Endothelial cell of umbilical vein (primary cell): ENCODE measurements around the gene GOLGA3. TPM values are rescaled to one million over a fixed set of nuclear protein-coding genes. Genes with fewer than 3 reads are reported as not detected.

Experiments
- BruUV-seq: library from RNA; stranded (reverse); fragments of 400-500 nt; replicated peaks from 2 replicates; lab custom pipeline; 2021; lab: Mats Ljungman, UMichigan
- CTCF ChIA-PET: fragments of 300-600, 350-600 bp; sonication (Branson Sonifier 250); formaldehyde crosslinking; loops from one replicate; lab custom pipeline; 2021; ENCODE audit warnings: antibody characterized with exemption, inconsistent platforms; lab: Charles Lee
- POLR2A ChIA-PET: fragments of 300-600, 350-600 bp; sonication (Branson Sonifier 250); formaldehyde crosslinking; loops from one replicate; lab custom pipeline; 2021; ENCODE audit warnings: antibody characterized with exemption, inconsistent platforms; lab: Charles Lee
- DNase-seq: peaks from one replicate; pipeline ENCODE4 v3.0.0-alpha.2; 2011; ENCODE audit warnings: low read depth, low spot score
- FAIRE-seq: peaks from 2 replicates; lab custom pipeline; 2011; peaks lifted over from hg19 to GRCh38; lab: Jason Lieb, UNC
- H2AFZ ChIP-seq: 2 replicates; pipeline ENCODE4 v1.6.0; 2012; ENCODE audit warnings: low read depth, low read length, control low read depth, inconsistent platforms
- H3K27ac ChIP-seq: 2 replicates; pipeline ENCODE4 v1.5.1; 2011; ENCODE audit warnings: low read depth, mild to moderate bottlenecking, control low read depth, low read length, moderate library complexity; ENCODE audit not compliant: insufficient read depth
- H3K27me3 ChIP-seq, 2 experiments: 2 replicates each; pipeline versions ENCODE4 v1.6.0 to v1.6.1; 2011; ENCODE audit warnings: low read length in 2 of 2, mixed read lengths in 1 of 2; ENCODE audit not compliant: control insufficient read depth in 2 of 2, insufficient read depth in 2 of 2
- H3K36me3 ChIP-seq, 2 experiments: 2 replicates in 1 of 2; 3 replicates in 1 of 2; pipeline ENCODE4 v1.5.1; 2011; ENCODE audit warnings: low read length in 2 of 2, mild to moderate bottlenecking in 1 of 2, moderate library complexity in 1 of 2; ENCODE audit not compliant: control insufficient read depth in 2 of 2, insufficient read depth in 2 of 2; ENCODE audit errors: extremely low read depth in 1 of 2
- H3K4me1 ChIP-seq: 3 replicates; pipeline ENCODE4 v1.5.1; 2011; ENCODE audit warnings: mild to moderate bottlenecking, low read length; ENCODE audit not compliant: control insufficient read depth, insufficient read depth; ENCODE audit errors: extremely low read depth
- H3K4me2 ChIP-seq: 2 replicates; pipeline ENCODE4 v1.6.1; 2011; ENCODE audit warnings: low read length, control low read depth, mixed read lengths; ENCODE audit not compliant: insufficient read depth
- H3K4me3 ChIP-seq, 3 experiments: fragments of 200-600 bp in 1 of 3; sonication (generic), shearing (Covaris generic) in 1 of 3; replicated peaks in 1 of 3; 2 replicates each; pipeline ENCODE4 v1.5.1; 2011 to 2016; ENCODE audit warnings: control low read depth in 3 of 3, low read length in 3 of 3, mild to moderate bottlenecking in 2 of 3, inconsistent platforms in 1 of 3, low read depth in 1 of 3, moderate library complexity in 1 of 3; ENCODE audit not compliant: insufficient read depth in 1 of 3
- H3K79me2 ChIP-seq: 2 replicates; pipeline ENCODE4 v1.6.0; 2012; ENCODE audit warnings: low read length, inconsistent platforms; ENCODE audit not compliant: control insufficient read depth, insufficient read depth
- H3K9ac ChIP-seq: replicated peaks from 2 replicates; pipeline ENCODE3; 2011; ENCODE audit warnings: low read length, control low read depth; ENCODE audit not compliant: insufficient read depth; ENCODE audit errors: extremely low read depth
- H3K9me1 ChIP-seq: replicated peaks from 3 replicates; pipeline ENCODE4 v1.6.0; 2011; ENCODE audit warnings: mild to moderate bottlenecking, low read length; ENCODE audit not compliant: control insufficient read depth, insufficient read depth; ENCODE audit errors: extremely low read depth
- H3K9me3 ChIP-seq: replicated peaks from 2 replicates; pipeline ENCODE4 v1.5.1; 2012; ENCODE audit warnings: low read length, inconsistent platforms; ENCODE audit not compliant: control insufficient read depth, insufficient read depth
- H4K20me1 ChIP-seq: replicated peaks from 2 replicates; pipeline ENCODE3; 2011; ENCODE audit warnings: mild to moderate bottlenecking, low read length; ENCODE audit not compliant: control insufficient read depth, insufficient read depth; ENCODE audit errors: extremely low read depth
- CTCF ChIP-seq, 2 donors: IDR thresholded peaks; 1 replicate in 1 of 2; 2 replicates in 1 of 2; pipeline ENCODE4 v1.5.1; 2011; ENCODE audit warnings: low read length in 2 of 2, mild to moderate bottlenecking in 2 of 2, moderate library complexity in 2 of 2, control low read depth in 1 of 2, inconsistent platforms in 1 of 2, low read depth in 1 of 2; ENCODE audit not compliant: insufficient read depth in 1 of 2; ENCODE audit errors: extremely low read depth in 1 of 2
- EZH2 ChIP-seq: IDR thresholded peaks from 2 replicates; pipeline ENCODE4 v1.6.1; 2012; ENCODE audit warnings: borderline replicate concordance, low read depth, mild to moderate bottlenecking, moderate library complexity, low read length, inconsistent platforms; ENCODE audit not compliant: severe bottlenecking
- FOS ChIP-seq: IDR thresholded peaks from 2 replicates; pipeline ENCODE4 v1.6.1; 2011; ENCODE audit warnings: mild to moderate bottlenecking, low read length, moderate library complexity, borderline replicate concordance; ENCODE audit not compliant: insufficient read depth
- GATA2 ChIP-seq: IDR thresholded peaks from 2 replicates; pipeline ENCODE4 v1.7.0; 2011; ENCODE audit warnings: low read depth, mild to moderate bottlenecking, moderate library complexity, mixed read lengths, low read length; ENCODE audit not compliant: insufficient read length, insufficient read depth
- JUN ChIP-seq: IDR thresholded peaks from 2 replicates; pipeline ENCODE4 v1.6.1; 2011; ENCODE audit warnings: borderline replicate concordance, low read depth; ENCODE audit not compliant: insufficient read length, insufficient read depth
- MYC ChIP-seq: IDR thresholded peaks from one replicate; pipeline ENCODE4 v1.6.1; 2011; ENCODE audit warnings: mild to moderate bottlenecking, low read depth, low read length
- POLR2A ChIP-seq: IDR thresholded peaks from 2 replicates; pipeline ENCODE4 v1.6.1; 2012; ENCODE audit warnings: low read depth, mild to moderate bottlenecking, control low read depth, low read length
- POLR2AphosphoS5 ChIP-seq: IDR thresholded peaks from 2 replicates; pipeline ENCODE4 v1.6.1; 2012; ENCODE audit warnings: low read depth, mild to moderate bottlenecking, control low read depth, low read length, moderate library complexity; ENCODE audit not compliant: insufficient read depth
- dilution Hi-C: fragments of 300-500 bp; cut with MboI; formaldehyde crosslinking; loops from one replicate; pipeline ENCODE4 v1.15.0; 2019; ENCODE audit warnings: low sequenced_read_pairs; ENCODE audit not compliant: extremely low pct_ligation_motif_present
- intact Hi-C: fragments of 100-400 bp; cut with micrococcal nuclease; formaldehyde crosslinking; loops from one replicate; pipeline ENCODE4 v1.10.0; 2022
- polyA plus RNA-seq, 4 experiments: library from polyadenylated mRNA; depleted of rRNA in 3 of 4; stranded (reverse) in 3 of 4; unstranded in 1 of 4; fragments of >200 nt; gene quantifications; 2 replicates each; pipeline versions ENCODE4 v1.2.1 to v1.2.3, GENCODE V29; 2011 to 2012; ENCODE audit warnings: missing spikeins in 1 of 4
- total RNA-seq: library from RNA; stranded (reverse); gene quantifications from 2 replicates; pipeline ENCODE4 v1.2.3, GENCODE V29; 2021
- TF ChIP-seq, protein P1 (sequence below): IDR thresholded peaks from 2 replicates; pipeline ENCODE4 v1.6.1; 2011; ENCODE audit not compliant: insufficient read depth, insufficient read length

Gene GOLGA3
- total and polyA plus RNA-seq, 2 donors (not counting 3 experiments of a cell fraction or from before 2014, with no cell fraction given) = 18.4 to 86.0 TPM

- H3K4me3 ChIP-seq = no peak overlapping the region
- DNase-seq (no peak), FAIRE-seq (no peak)
- H3K9me1 ChIP-seq = no peaks in the 10 kb centered on the region
- H2AFZ ChIP-seq = no peak overlapping the region
- POLR2A ChIA-PET = no interaction called here
- H3K9me3 ChIP-seq = no peaks in the 10 kb centered on the region
- TF ChIP-seq MYC (no peak), POLR2AphosphoS5 (no peak), CTCF (IDR thresholded peaks at IDR 0.05; ENCODE audit: extremely low read depth in 1 of 2, insufficient read depth in 1 of 2, low read depth in 1 of 2, low read length in 2 of 2) (no peak), JUN (no peak), EZH2 (no peak), GATA2 (no peak), POLR2A (no peak), FOS (no peak)
- TF ChIP-seq, protein P1, sequence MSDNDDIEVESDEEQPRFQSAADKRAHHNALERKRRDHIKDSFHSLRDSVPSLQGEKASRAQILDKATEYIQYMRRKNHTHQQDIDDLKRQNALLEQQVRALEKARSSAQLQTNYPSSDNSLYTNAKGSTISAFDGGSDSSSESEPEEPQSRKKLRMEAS = no peak
- no TSS peak for BruUV-seq
- dilution Hi-C loops = no loop called here
- H3K27ac ChIP-seq = no peak overlapping the region
- no peak overlapping the region for H3K4me2 ChIP-seq
- no peaks in the 10 kb centered on the region for H3K27me3 ChIP-seq
- no peak overlapping the region for H3K9ac ChIP-seq
- peaks cover 16% of the 10 kb centered on the region for H3K4me1 ChIP-seq
- CTCF ChIA-PET = interaction anchor here (1.1 kb wide), 1 partner anchor 10 kb away, joined by 3 read pairs; no protein-coding TSS in a partner anchor
- H3K79me2 ChIP-seq = peaks cover 12% of the 10 kb centered on the region
- H3K36me3 ChIP-seq = peaks cover 2 to 4% of the 10 kb centered on the region in 2 experiments
- no peaks in the 10 kb centered on the region for H4K20me1 ChIP-seq
- intact Hi-C loops = no loop called here
Measured at GRCh38 chr12:132765361-132765760, 63.3 kb downstream of the GOLGA3 start.
